ENCODE data around the gene ACTRT2.

GRCh38 chr1:3028531-3029282 lies 7.4 kb downstream of the ACTRT2 start:
- no peak for TF ChIP-seq EZH2 (IDR thresholded peaks at IDR 0.05; ENCODE audit: borderline replicate concordance, insufficient read depth, low read depth, low read length, poor library complexity, severe bottlenecking)
- no peak for TF ChIP-seq CTCF (IDR thresholded peaks at IDR 0.05)
